Thyroid gland (tissue), 4 donors: Measurements from ENCODE around the gene AK2.

Experiments used
- CTCF ChIP-seq, 6 experiments: fragments of 200-600 bp in 3 of 6; fragments of 450-650 bp in 3 of 6; sonication (generic) in 3 of 6; IDR thresholded peaks; one replicate each; pipeline ENCODE4 v1.5.1; 2016 to 2019; ENCODE audit warnings: antibody characterized with exemption in 6 of 6, mild to moderate bottlenecking in 2 of 6, inconsistent platforms in 1 of 6, moderate library complexity in 1 of 6
- POLR2A ChIP-seq, 2 donors: fragments of 450-650 bp; IDR thresholded peaks; one replicate each; pipeline ENCODE4 v1.6.1; 2017; ENCODE audit warnings: antibody characterized with exemption in 2 of 2, mild to moderate bottlenecking in 2 of 2, moderate library complexity in 1 of 2

DNA sequence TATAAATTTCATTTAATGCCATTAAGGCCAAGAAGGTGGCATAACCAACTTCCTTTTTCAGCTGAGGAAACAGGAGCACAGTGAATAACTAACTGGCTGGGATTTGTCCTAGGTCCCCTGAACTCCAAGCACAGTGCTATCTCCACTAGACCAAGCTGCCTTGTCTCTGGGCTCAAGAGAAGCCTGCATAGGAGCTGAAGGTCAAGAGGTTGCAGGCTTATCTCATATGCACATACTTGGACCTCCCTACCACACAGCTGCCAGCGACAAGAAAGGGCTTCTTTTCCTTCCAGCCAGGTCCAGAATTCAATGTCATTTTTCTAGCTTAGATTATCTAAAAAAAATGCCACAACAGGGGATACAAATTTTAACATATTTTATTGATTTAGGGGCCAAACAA is 27.1 kb downstream of the AK2 start:
- TF ChIP-seq CTCF (IDR thresholded peaks at IDR 0.05) (no peak), POLR2A (IDR thresholded peaks at IDR 0.05) (no peak)
